Central memory CD4-positive, alpha-beta T cell (primary cell): ENCODE results near the gene UBE2M.
A peak's percentile ranks its signal among the peaks of the same experiment; 100 is the strongest.
"Not testable (repeated sequence)": the region's sequence is repeated elsewhere in the genome, so short reads cannot be mapped to it uniquely, and the experiment has no call there.

Source experiments
- DNase-seq: peaks from one replicate; pipeline ENCODE4 v3.0.0; 2022
- total RNA-seq, 3 experiments: gene quantifications; one replicate each; lab custom pipeline; 2026; lab: John Stamatoyannopoulos, UW

The UBE2M gene
- 26.4 to 107 (median 35.7) reads per million in 3 experiments for total RNA-seq

DNA sequence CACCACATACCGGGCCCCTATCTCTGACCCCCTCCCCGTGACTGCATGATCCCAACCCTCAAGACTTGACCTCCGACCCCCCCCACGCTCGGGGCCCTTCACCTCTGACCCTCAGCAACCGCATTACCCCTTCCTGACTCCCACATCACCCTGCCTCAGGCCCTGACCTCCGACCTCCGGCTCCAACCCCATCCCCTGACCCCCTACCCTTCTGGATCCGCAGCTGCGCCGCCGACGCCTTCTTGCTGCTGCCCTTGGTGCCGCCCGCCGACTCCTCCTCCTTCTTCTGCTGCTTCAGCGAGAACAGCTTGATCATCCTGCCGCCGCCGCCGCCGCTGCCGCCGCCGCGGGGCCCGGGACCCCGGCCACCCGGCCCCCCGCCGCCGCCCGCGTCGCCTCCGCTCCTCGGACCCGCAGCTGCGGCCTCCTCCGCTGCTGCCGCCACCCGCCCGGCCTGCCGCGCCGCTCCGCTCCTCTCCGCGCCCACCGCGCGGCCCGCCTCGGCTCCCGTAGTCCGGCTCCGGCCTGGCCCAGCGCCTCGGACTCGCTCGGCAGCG lies at the start of gene UBE2M:
UBE2M (minus strand) TSS at position 546 of the 557 bp plus-strand sequence; CDS start at position 316, 230 bp downstream.
- DNase-seq, result peak; percentile 66

DNA sequence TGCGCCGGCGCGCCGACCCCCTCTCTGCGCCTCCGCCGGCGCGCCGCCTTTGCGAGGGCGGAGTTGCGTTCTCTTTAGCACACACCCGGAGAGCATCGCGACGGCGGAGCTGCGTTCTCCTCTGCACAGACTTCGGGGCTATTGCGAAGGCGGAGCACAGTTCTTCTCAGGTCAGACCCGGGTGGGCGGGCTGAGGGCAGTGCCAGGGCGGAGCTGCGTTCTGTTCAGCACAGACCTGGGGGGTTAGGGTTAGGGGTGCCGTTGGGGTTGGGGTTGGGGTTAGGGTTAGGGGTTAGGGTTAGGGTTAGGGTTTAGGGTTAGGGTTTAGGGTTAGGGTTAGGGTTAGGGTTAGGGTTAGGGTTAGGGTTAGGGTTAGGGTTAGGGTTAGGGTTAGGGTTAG lies 48.8 kb upstream of the UBE2M start:
- DNase-seq, result not testable (repeated sequence)

- not testable (repeated sequence) for DNase-seq
Measured at GRCh38 chr19:58606251-58606896, 48.0 kb upstream of the UBE2M start.

DNA sequence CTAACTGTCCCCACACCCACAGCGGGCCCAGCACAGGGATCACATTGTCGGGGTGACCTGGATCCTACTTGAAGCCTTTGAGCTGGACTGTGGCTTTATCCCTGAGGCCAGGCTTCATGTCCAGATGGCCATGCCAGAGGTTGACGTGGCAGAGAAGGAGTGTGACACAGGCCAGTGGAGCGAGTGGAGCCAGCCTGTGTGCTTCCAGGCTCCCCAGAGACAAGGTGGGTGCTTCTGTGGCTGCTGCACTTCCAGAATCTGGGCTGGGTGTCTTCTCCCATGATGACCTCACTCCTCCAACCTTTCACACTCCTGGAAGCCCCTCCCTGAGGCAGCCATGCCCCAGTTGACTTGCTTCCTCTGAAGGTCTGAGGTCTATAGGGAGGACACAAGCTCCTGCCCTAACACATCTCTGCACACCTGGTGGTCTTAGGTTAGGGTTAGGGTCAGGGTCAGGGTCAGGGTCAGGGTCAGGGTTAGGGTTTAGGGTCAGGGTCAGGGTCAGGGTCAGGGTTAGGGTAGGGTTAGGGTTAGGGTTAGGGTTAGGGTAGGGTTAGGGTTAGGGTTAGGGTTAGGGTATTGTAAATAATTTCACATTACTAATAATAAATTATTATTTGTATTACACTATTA lies 27.8 kb upstream of the UBE2M start:
- no peak for DNase-seq

GRCh38 chr19:58585442-58586132 lies 27.2 kb upstream of the UBE2M start:
- DNase-seq, result no peak

DNA sequence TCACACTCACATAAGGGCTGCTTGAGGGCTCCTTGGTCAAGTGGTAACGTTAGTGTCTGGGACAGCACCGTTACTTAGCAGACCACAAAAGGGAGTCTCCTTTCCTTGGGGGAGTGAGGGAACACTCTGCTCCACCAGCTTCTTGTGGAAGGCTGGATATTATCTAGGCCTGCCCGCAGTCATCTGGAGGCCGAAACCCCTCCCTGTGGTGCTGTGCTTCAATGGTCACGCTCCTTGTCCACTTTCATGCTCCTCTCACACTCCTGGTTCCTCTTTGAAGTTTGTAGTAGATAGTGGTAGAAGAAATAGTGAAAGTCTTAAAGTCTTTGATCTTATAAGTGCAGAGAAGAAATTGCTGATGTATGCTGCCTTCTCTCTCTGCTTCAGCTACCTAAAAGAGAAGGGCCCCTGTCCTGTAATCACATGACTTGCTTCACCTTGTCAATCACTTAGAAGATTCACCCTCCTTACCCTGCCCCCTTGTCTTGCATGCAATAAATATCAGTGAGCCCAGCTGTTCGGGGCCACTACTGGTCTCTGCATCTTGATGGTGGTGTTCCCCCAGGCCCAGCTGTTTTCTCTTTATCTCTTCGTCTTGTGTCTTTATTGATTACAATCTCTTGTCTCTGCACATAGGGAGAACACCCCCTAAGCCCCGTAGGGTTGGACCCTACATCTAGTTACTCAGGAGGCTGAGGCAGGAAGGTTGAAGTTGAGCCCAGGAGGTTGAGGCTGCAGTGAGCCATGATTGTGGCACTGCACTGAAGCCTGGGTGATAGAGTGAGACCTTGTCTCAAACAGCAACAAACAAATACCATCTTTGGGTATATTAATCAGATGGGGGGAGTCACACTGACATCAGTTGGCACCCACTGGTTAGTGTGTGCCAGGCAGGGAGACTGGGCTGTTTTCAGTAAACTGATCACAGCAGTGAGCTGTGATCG lies 26.4 kb upstream of the UBE2M start:
- DNase-seq, result no peak

DNA sequence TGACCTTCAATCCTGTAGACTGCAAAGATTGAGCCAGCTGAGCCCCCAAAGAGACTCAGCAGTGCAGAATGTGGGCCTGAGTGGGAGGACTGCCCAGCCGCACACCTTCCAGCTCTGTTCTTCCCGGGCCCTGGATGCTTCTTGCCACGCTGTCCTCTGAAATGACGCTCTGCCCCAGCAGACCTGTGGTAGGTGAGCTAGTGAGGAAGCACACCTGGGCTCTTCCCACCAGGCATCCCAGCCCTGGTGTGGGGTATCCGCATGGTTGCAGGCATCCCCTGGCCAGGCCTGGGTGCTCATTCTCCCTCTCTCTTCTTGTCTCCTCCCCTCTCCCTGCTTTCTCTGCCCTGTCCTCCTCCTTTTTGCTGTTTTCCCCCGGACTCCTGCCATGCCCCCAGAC lies 24.6 kb upstream of the UBE2M start:
- DNase-seq, result no peak

DNA sequence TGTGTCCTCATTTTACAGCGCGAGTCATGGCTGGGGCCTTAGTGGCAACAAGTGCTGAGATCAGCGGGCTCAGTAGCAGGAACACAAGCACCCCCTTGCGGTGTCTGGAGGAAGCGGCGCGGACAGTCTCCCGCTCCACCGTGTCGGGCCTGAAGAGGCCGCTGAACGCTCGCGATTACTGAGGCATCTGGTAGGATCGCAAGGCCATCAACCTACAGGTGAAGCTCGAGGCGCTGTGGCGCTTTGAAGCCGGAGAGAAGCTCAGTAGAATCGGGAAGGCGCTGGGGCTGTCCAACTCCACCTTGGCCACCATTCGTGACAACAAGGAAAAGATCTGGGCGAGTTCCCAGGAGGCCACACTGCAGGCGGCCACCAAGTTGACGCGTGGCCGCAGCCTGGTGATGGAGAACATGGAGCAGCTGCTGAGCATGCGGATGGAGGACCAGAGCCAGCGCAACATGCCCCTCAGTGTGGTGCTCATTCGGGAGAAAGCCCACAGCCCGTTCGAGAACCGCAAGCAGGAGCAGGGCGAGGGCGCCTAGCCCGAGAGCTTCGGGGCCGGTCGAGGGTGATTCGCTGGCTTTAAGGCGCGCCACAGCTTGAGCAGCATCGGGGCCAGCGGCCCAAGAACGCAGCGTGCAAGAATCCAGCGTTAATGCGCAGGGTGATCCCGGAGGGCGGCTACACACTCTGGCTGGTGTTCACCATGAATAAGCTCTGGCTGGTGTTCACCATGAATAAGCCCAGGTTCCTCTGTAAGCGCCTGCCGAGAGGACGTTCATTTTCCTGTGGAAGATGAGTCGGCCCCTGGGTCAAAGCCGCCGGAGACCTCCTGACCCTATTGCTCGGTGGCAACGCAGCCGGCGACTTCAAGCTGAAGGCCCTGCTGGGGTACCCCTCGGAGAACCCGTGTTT lies 23.1 kb upstream of the UBE2M start:
- peak; percentile 83 for DNase-seq

DNA sequence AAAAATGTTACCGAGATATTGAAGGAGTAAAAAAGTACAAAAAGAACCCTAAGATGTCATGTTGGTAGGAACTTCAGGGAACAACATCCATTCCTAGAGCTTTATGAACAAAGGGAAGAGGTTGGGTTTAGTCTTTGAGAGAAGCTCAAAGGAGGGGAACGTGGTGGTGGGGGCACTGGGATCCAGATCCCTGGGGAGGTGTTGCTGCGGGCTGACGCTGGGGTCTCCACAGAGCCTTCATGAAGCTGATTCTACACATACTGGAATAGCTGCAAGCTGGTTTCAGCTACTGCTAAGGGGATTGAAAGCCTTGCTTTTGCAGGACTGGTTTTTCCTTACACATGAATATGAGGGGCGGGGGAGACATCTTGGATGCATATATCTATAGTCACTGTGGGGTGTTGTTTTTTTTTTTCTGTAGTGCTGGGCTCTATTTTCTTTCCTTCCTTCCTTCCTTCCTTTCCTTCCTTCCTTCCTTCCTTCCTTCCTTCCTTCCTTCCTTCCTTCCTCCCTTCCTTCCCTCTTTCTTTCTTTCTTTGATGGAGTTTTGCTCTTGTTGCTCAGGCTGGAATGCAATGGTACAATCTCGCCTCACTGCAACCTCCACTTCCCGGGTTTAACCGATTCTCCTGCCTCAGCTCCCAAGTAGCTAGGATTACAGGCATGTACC lies 21.2 kb upstream of the UBE2M start:
- DNase-seq, result no peak

DNA sequence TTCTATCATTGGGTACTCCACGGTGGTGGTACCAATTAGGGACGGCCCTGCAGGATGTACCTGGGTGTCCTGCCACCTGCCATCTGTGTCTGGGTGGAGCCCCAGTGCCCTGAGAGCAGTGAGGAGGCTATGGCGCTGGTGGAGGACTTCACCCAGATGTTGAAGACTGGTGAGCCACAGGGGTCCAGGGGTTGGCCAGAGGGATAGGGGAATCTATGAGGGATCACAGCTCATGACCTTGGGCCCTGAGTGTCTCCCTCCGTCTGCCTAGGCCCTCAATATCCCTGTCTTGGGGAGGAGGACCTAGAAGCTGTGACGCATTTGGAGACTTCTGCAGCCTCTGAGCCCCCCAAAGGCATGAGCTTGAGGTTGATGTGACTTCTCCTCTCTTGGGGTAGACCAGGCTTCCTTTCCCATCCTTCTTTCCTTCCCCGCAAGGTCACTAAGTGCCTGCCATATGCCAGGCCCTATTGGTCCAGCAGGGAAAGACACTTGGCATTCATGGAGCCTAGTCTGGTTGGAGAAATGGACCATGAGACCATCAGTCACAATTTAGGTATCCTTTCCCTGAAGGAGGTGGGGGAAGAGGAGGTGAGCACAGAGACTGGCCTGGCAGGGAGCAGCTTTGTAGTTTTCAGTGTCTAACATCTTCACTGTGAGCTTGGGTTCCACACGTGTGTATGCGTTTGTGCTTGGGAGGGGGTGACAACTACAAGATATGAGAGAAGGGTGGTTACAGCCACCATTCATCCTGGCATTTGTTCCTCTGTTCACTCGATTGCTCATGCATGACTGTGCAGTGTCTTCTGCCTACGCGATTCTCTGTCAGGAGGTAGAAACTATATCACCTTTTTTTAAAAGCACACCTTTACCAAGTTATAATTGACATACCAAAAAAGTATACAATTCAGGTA lies 19.9 kb upstream of the UBE2M start:
- DNase-seq, result no peak

- not testable (repeated sequence) for DNase-seq
Measured at GRCh38 chr19:58577581-58577980, 19.2 kb upstream of the UBE2M start.

- peak; percentile 75 for DNase-seq
Measured at GRCh38 chr19:58575183-58576041, 17.0 kb upstream of the UBE2M start.

DNA sequence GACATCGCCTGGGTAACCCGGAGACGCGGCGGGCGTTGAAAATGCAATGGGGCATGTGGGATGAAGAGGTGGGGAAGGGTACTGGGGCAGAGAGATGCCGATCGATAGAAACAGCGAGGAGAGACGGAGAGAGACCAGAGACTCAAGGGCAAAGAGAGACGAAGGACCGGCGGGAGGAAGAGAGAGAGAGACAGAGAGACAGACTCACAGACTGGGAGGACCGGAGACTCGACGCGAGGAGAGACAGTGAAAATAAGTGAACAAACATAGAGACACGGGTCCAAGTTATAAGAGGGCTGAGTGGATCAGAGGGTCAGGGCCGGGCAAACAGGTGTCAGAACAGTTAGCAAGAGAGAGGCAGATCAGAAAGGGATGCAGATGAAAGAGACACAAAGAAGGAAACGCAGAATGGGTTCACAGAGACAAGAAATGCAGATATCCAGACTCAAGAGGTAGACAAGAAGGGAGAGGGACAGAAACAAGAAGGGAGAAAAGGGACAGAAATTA lies 15.3 kb upstream of the UBE2M start:
- DNase-seq, result no peak

DNA sequence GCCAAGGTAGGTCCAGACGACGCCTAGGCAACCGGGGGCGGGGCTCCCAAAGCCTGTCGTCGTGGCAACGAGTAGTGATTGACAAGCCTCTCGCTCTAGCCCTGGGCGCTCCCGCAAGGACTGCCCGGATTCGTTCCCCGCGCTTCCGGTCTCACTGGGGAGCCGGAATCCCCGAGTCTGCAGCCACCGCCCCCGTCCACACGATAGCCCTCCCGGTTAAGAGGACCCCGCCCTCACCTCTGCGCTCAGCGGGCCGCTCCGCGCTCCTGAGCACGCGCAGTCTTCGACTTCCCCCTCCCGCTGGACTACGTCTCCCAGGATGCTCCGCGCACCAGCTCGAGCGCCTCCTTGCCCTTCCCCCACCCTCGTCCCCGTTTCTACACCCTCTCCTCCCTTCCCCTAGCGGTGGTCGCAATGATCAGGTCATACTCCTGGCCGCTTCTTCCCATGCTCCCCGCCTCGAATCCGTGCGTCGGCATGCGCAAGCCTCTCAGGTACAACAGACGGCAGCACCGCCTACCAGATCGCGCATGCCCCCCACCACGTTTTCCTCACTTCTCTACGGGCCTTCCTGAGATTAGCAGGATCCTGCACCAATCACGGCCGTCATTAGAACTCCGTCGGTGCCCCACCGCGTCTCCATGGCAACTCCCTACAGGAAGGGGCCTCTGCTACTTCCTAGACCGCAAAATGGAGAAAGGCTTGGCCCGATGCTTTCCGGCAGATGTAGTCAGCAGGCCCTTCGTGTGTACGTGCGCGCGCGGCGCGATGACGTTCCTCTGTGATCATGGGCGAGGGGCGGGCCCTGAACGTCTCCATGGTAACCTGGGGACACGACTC lies 14.6 kb upstream of the UBE2M start, which contains the start of gene MZF1:
MZF1 (minus strand) TSS at position 518 of the 840 bp plus-strand sequence. CDS start 1,946 bp downstream, outside the sequence.
- peak; percentile 100 for DNase-seq

DNA sequence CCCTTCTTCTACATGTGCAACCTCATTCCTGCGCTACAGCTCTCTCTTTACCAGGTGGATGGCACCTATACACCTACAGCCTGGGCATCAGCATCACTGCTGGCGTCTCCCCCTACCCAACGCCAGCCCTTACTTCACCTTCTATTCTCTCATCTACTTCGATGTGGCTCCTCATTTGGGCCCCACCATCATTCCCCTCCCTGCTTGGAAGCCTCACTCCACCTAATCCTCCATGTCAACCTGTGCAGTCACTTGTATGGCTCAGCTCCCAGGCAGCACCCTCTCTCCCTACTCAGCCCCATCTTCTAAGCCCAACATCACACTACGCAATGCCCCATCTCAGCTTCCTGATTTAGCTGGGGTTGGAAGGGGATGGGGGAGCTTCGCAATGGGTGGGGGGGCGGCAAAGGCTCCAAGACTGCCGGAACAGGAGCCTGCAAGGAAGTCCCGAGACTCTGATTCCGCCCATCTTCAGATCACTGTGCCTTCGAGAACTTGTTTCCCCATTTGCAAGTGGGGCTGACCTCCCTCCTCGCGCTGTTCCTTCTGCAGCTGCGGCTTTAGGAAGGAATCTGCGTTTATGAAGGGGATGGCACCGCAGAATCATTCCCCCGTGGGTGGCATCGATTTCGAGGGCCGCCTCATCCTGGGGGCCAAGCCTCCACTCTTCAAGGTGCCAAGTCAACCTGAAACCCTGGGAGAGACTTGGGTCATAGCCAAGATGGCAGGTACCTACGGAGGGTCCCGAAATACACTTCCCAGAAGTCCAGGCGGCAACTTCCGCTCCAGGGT lies 13.8 kb upstream of the UBE2M start:
- no peak for DNase-seq

DNA sequence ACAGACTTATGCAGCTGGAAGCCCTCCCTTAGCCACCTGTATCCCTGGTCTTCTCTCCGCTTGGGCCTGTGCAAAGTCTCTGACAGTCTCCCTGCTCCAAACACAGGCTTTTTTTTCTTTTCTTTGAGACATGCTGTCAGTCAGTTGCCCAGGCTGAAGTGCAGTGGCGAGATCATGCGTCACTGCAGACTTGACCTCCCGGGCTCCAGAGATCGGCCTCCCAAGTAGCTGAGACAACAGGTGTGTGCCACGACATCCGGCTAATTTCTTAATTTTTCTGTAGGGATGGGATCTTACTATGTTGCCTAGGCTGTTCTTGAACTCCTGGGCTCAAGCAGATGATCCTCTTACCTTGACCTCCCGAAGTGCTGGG lies 13.2 kb upstream of the UBE2M start:
- DNase-seq, result no peak
